Body of pancreas (tissue), 4 donors: ENCODE data around the gene CST11.

Experiments used
- CTCF ChIP-seq, 7 experiments: fragments of 450-650 bp in 4 of 7; fragments of 200-600 bp in 3 of 7; sonication (generic) in 3 of 7; IDR thresholded peaks; one replicate each; pipeline ENCODE4 v1.5.1; 2016 to 2019; ENCODE audit warnings: antibody characterized with exemption in 7 of 7
- POLR2A ChIP-seq, 3 donors: fragments of 450-650 bp; IDR thresholded peaks; one replicate each; pipeline ENCODE4 v1.6.1; 2016; ENCODE audit warnings: antibody characterized with exemption in 3 of 3, mild to moderate bottlenecking in 2 of 3

GRCh38 chr20:23456409-23456808, 3.7 kb upstream of the CST11 start:
- TF ChIP-seq CTCF (IDR thresholded peaks at IDR 0.05) (no peak), POLR2A (IDR thresholded peaks at IDR 0.05) (no peak)
